Kidney (tissue), 14 donors: ENCODE measurements around the gene SNTA1. TPM values are rescaled to one million over a fixed set of nuclear protein-coding genes. Genes with fewer than 3 reads are reported as not detected.
"Not testable (repeated sequence)": the region's sequence is repeated elsewhere in the genome, so short reads cannot be mapped to it uniquely, and the experiment has no call there.

Experiments
- DNase-seq, 5 donors: peaks; one replicate each; pipeline ENCODE4 v3.0.0-alpha.2; 2013 to 2020
- FAIRE-seq: peaks from 2 replicates; lab custom pipeline; 2012; peaks lifted over from hg19 to GRCh38; lab: Jason Lieb, UNC
- H3K27ac ChIP-seq, 2 donors: one replicate each; pipeline ENCODE4 v1.7.0; 2013; ENCODE audit warnings: low read depth in 2 of 2, low read length in 2 of 2, inconsistent platforms in 1 of 2
- H3K27me3 ChIP-seq: one replicate; pipeline ENCODE4 v1.7.1; 2013; ENCODE audit warnings: low read length, inconsistent platforms; ENCODE audit not compliant: control insufficient read depth, insufficient read depth
- H3K36me3 ChIP-seq, 3 donors: one replicate each; pipeline versions ENCODE4 v1.7.0 to v1.7.1; 2013; ENCODE audit warnings: low read length in 3 of 3, control low read depth in 1 of 3, inconsistent platforms in 1 of 3; ENCODE audit not compliant: insufficient read depth in 3 of 3, control insufficient read depth in 2 of 3
- H3K4me1 ChIP-seq, 3 donors: one replicate each; pipeline versions ENCODE4 v1.7.0 to v1.7.1; 2013; ENCODE audit warnings: low read length in 3 of 3, inconsistent platforms in 1 of 3, low read depth in 1 of 3; ENCODE audit not compliant: control insufficient read depth in 2 of 3, insufficient read depth in 2 of 3
- H3K4me3 ChIP-seq, 3 donors: one replicate each; pipeline versions ENCODE4 v1.7.0 to v1.8.1; 2013; ENCODE audit warnings: low read length in 3 of 3, control low read depth in 1 of 3, inconsistent platforms in 1 of 3
- H3K9ac ChIP-seq, 3 donors: one replicate each; pipeline versions ENCODE4 v1.7.0 to v1.7.1; 2013; ENCODE audit warnings: low read length in 3 of 3, control low read depth in 1 of 3, inconsistent platforms in 1 of 3
- H3K9me3 ChIP-seq, 3 donors: one replicate each; pipeline versions ENCODE4 v1.7.0 to v1.7.1; 2013; ENCODE audit warnings: low read length in 3 of 3, control low read depth in 1 of 3, inconsistent platforms in 1 of 3; ENCODE audit not compliant: control insufficient read depth in 2 of 3, insufficient read depth in 1 of 3
- CTCF ChIP-seq: IDR thresholded peaks from 3 replicates; pipeline ENCODE4 v1.5.1; 2012; ENCODE audit warnings: mild to moderate bottlenecking, moderate library complexity, borderline replicate concordance; ENCODE audit not compliant: insufficient read depth; ENCODE audit errors: extremely low read depth
- intact Hi-C: fragments of 100-400 bp; cut with DNase I; formaldehyde crosslinking; loops from one replicate; pipeline ENCODE4 v1.11.1; 2022
- polyA plus RNA-seq: library from polyadenylated mRNA; stranded (reverse); fragments of 350-450 nt; fragmentation: Illumina TruSeq; extraction: RNeasy Lipid Tissue Mini Kit (QIAGEN cat#74804); gene quantifications from one replicate; pipeline ENCODE4 v1.2.3, GENCODE V29; 2014; ENCODE audit warnings: low read depth, low replicate concordance; ENCODE audit not compliant: insufficient read depth
- total RNA-seq: library from RNA; stranded (reverse); fragmentation: NEBNext Ultra II Directional; extraction: Animal tissue kit (Norgen Biotek cat#: 25700); gene quantifications from one replicate; pipeline ENCODE4 v1.2.1, GENCODE V29; 2021
- donor health status: control.
- donor health status: control.
- donor health status: control.
- donor health status: control.
- donor health status: control.
- donor health status: DM: yes; HTN: yes; CAD: no.
- donor health status: Normal renal cell carcinoma (clear cell type).

The SNTA1 gene
- total and polyA plus RNA-seq, 2 donors from 2014 or later = 12.2 to 53.6 TPM

GRCh38 chr20:33459599-33459998 lies 16.0 kb upstream of the SNTA1 start:
- DNase-seq (no peak), FAIRE-seq (no peak)
- H3K9ac ChIP-seq = no peak overlapping the region
- no peaks in the 10 kb centered on the region for H3K9me3 ChIP-seq
- intact Hi-C loops = loop anchor here (10.0 kb wide), 1 partner anchor 195 kb away; no protein-coding TSS in a partner anchor
- H3K4me3 ChIP-seq = no peak overlapping the region
- no peaks in the 10 kb centered on the region for H3K4me1 ChIP-seq
- no peak overlapping the region for H3K27ac ChIP-seq
- TF ChIP-seq CTCF = no peak
- H3K27me3 ChIP-seq = no peaks in the 10 kb centered on the region
- no peaks in the 10 kb centered on the region for H3K36me3 ChIP-seq

- intact Hi-C loops = loop anchor here (10.0 kb wide), 1 partner anchor 198 kb away; no protein-coding TSS in a partner anchor
- not testable (repeated sequence) for H3K27me3 ChIP-seq
- DNase-seq = peak; percentile 78 to 92 (median 88)
These were observed 13.5 kb upstream of the SNTA1 start for GRCh38 chr20:33456916-33457642.

GRCh38 chr20:33450867-33451266 lies 7.3 kb upstream of the SNTA1 start:
- H3K27ac ChIP-seq = no peak overlapping the region
- no peaks in the 10 kb centered on the region for H3K36me3 ChIP-seq
- H3K4me1 ChIP-seq = no peaks in the 10 kb centered on the region
- no peaks in the 10 kb centered on the region for H3K9me3 ChIP-seq
- FAIRE-seq (no peak), DNase-seq (no peak)
- H3K27me3 ChIP-seq = no peaks in the 10 kb centered on the region
- no peak overlapping the region for H3K4me3 ChIP-seq
- TF ChIP-seq CTCF = no peak
- H3K9ac ChIP-seq = no peak overlapping the region
- intact Hi-C loops = loop anchor here (10.0 kb wide), 1 partner anchor 204 kb away; no protein-coding TSS in a partner anchor

More at GRCh38 chr20:33456916-33457642, 13.5 kb upstream of the SNTA1 start:
- not testable (repeated sequence) for H3K9ac ChIP-seq, H3K4me1 ChIP-seq, H3K9me3 ChIP-seq, H3K4me3 ChIP-seq, H3K36me3 ChIP-seq, FAIRE-seq, H3K27ac ChIP-seq
- TF ChIP-seq CTCF = peak; percentile 95
